IMR-90 (cell line): ENCODE measurements around the gene ASIC2.

ENCODE experiments used
- CTCF ChIP-seq: conservative IDR thresholded peaks from 2 replicates; pipeline ENCODE4 v1.5.1; 2012; ENCODE audit warnings: mild to moderate bottlenecking, low read depth, low read length, improper control_type of control experiment
- USF2 ChIP-seq: fragments of 150-350 bp; IDR thresholded peaks from 2 replicates; pipeline ENCODE4 v1.6.1; 2017; ENCODE audit warnings: mild to moderate bottlenecking, antibody characterized with exemption, low read length, low read depth

- no peak for TF ChIP-seq CTCF
- no peak for TF ChIP-seq USF2
Measured at GRCh38 chr17:33241390-33241789, 51.7 kb downstream of the ASIC2 start.
